ENCODE measurements around the gene TMEM260.

The TMEM260 gene

GRCh38 chr14:56579345-56580220, at the start of gene TMEM260:
Gene TMEM260 (plus strand): TSS chr14:56579798. CDS start chr14:56579915, 117 bp downstream.
- DNase-seq = peak; percentile 96

- DNase-seq = no peak
Measured at GRCh38 chr14:56532546-56532945, 47.1 kb upstream of the TMEM260 start.

- no peak for DNase-seq
Measured at GRCh38 chr14:56534656-56535055, 44.9 kb upstream of the TMEM260 start.

- DNase-seq = no peak
Measured at GRCh38 chr14:56539862-56540261, 39.7 kb upstream of the TMEM260 start.

GRCh38 chr14:56543436-56543835, 36.2 kb upstream of the TMEM260 start:
- DNase-seq = no peak

- no peak for DNase-seq
Measured at GRCh38 chr14:56549721-56550120, 29.9 kb upstream of the TMEM260 start.

GRCh38 chr14:56552615-56553014, 27.0 kb upstream of the TMEM260 start:
- DNase-seq = peak; percentile 17

GRCh38 chr14:56554301-56554700, 25.3 kb upstream of the TMEM260 start:
- no peak for DNase-seq

- DNase-seq = peak; percentile 82
Measured at GRCh38 chr14:56555921-56556570, 23.6 kb upstream of the TMEM260 start.

- no peak for DNase-seq
Measured at GRCh38 chr14:56559182-56559581, 20.4 kb upstream of the TMEM260 start.

- no peak for DNase-seq
Measured at GRCh38 chr14:56561606-56562005, 18.0 kb upstream of the TMEM260 start.

- DNase-seq = no peak
Measured at GRCh38 chr14:56562883-56563282, 16.7 kb upstream of the TMEM260 start.

GRCh38 chr14:56569174-56569573, 10.4 kb upstream of the TMEM260 start:
- DNase-seq = no peak

GRCh38 chr14:56570295-56570694, 9.3 kb upstream of the TMEM260 start:
- DNase-seq = no peak

GRCh38 chr14:56580221-56580711, 668 bp downstream of the TMEM260 start:
- DNase-seq = peak; percentile 68

GRCh38 chr14:56581041-56581727, 1.6 kb downstream of the TMEM260 start:
- peak; percentile 66 for DNase-seq

GRCh38 chr14:56585461-56586084, 6.0 kb downstream of the TMEM260 start:
- peak; percentile 80 for DNase-seq

- no peak for DNase-seq
Measured at GRCh38 chr14:56587701-56588100, 8.1 kb downstream of the TMEM260 start.

GRCh38 chr14:56590535-56590960, 10.9 kb downstream of the TMEM260 start:
- no peak for DNase-seq

GRCh38 chr14:56592746-56593544, 13.3 kb downstream of the TMEM260 start:
- peak; percentile 57 for DNase-seq

- DNase-seq = no peak
Measured at GRCh38 chr14:56594428-56594827, 14.8 kb downstream of the TMEM260 start.

- DNase-seq = no peak
Measured at GRCh38 chr14:56598519-56598918, 18.9 kb downstream of the TMEM260 start.

All from DMS53 (cell line).